ENCODE measurements around the gene SRRM5. TPM values are rescaled to one million over a fixed set of nuclear protein-coding genes. Genes with fewer than 3 reads are reported as not detected.

SRRM5 gene
- total and polyA plus RNA-seq, 2 of the 13 experiments (the other 11 are each of a cell fraction or from before 2014, with no cell fraction given), result 0.11 to 0.16 TPM

DNA sequence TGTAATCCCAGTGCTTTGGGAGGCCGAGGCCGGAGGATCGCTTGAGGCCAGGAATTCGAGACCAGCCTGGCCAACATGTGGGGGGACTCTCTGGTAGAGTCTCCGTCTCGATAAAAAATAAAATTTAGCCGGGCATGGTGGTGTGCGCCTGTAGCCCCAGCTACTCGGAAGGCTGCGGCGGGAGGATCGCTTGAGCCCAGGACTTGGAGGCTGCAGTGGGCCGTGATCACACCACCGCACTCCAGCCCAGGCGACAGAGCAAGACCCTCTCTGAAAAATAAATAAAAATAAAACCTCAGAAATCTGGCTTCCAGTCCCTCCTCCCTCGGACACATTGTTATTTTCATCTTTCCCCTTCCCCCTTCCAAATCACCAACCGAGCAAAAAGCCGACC is 16.3 kb upstream of the SRRM5 start:
- Histone ChIP-seq H3K79me2 (ENCODE audit: insufficient read depth, low read length) (peaks cover 27% of the 10 kb centered on the region), H3K4me1 (ENCODE audit: insufficient read depth, low read length) (peaks cover 21% of the 10 kb centered on the region), H3K9ac (ENCODE audit: insufficient read depth, low read depth, low read length) (peak overlapping the region; percentile 91), H3K27ac (ENCODE audit: extremely low read length, insufficient read depth, low read length) (peak overlapping the region; percentile 72), H3K4me3 (replicated peaks in 1 of 3; ENCODE audit: insufficient read depth in 1 of 3, low read depth in 2 of 3, low read length in 3 of 3) (peak overlapping the region; percentile 74 to 90 (median 84)), H3K9me3 (ENCODE audit: low read length) (no peaks in the 10 kb centered on the region), H3K4me2 (ENCODE audit: low read depth, low read length) (peak overlapping the region; percentile 88), H3K36me3 (replicated peaks in 1 of 2; ENCODE audit: control insufficient read depth in 1 of 2, insufficient read depth in 2 of 2, low read length in 2 of 2) (peaks cover 6 to 22% of the 10 kb centered on the region in 2 experiments; a peak in 4 of 5 replicates), H2AFZ (ENCODE audit: low read length) (no peak overlapping the region), H4K20me1 (ENCODE audit: insufficient read depth, low read length) (peaks cover 2% of the 10 kb centered on the region; the same call in 1 of the 2 replicates), H3K27me3 (ENCODE audit: control insufficient read depth in 1 of 2, insufficient read depth in 2 of 2, low read length in 2 of 2) (no peaks in the 10 kb centered on the region; a peak in 1 of 5 replicates)
- ATAC-seq (peak; percentile 49), FAIRE-seq (no peak), DNase-seq (ENCODE audit: low spot score) (no peak)
- WGBS (ENCODE audit: low lambda C conversion rate), result 0% methylated on average over 6 of the region's 18 CpGs
- ChIA-PET CTCF (ENCODE audit: low intra/inter-chr PET ratio, low total read pairs) (interaction anchor here (2.4 kb wide), 1 partner anchor 56 kb away, joined by 12 read pairs; no protein-coding TSS in a partner anchor), POLR2A (interaction anchor here (0.8 to 2.4 kb wide), 11 partner anchors 10 to 159 kb away, joined by 3 to 20 read pairs (median 6); partner anchors contain the start of genes SMG9 and ZNF575)
- intact Hi-C loops (cut with micrococcal nuclease; ENCODE audit: unreplicated experiment) (loop anchor here (10.0 kb wide), 1 partner anchor 71 kb away; the partner anchor contains the start of gene ETHE1), in situ Hi-C loops (cut with HindIII; ENCODE audit: extremely low pct_ligation_motif_present, low pct_unique_long_range_greater_than_20kb) (loop anchor here (5.0 kb wide), 1 partner anchor 57 kb away; no protein-coding TSS in a partner anchor)
- BruUV-seq (replicated peaks), result TSS peak; percentile 85
- TF ChIP-seq, protein P1, sequence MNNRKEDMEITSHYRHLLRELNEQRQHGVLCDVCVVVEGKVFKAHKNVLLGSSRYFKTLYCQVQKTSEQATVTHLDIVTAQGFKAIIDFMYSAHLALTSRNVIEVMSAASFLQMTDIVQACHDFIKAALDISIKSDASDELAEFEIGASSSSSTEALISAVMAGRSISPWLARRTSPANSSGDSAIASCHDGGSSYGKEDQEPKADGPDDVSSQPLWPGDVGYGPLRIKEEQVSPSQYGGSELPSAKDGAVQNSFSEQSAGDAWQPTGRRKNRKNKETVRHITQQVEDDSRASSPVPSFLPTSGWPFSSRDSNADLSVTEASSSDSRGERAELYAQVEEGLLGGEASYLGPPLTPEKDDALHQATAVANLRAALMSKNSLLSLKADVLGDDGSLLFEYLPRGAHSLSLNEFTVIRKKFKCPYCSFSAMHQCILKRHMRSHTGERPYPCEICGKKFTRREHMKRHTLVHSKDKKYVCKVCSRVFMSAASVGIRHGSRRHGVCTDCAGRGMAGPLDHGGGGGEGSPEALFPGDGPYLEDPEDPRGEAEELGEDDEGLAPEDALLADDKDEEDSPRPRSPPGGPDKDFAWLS (CRISPR knock-in tag; IDR thresholded peaks at IDR 0.05; ENCODE audit: borderline replicate concordance), result no peak
- TF ChIP-seq ZNF816 (CRISPR knock-in tag; IDR thresholded peaks at IDR 0.05; ENCODE audit: borderline replicate concordance) (0 out of 2 replicates have a peak, but pooled peaks have one; percentile 5), HIC2 (CRISPR knock-in tag; IDR thresholded peaks at IDR 0.05; ENCODE audit: low read depth) (no peak), POGZ (CRISPR knock-in tag; IDR thresholded peaks at IDR 0.05) (no peak), SNAPC2 (CRISPR knock-in tag; IDR thresholded peaks at IDR 0.05) (no peak), ZNF24 (IDR thresholded peaks at IDR 0.05) (no peak), GATAD1 (CRISPR knock-in tag; IDR thresholded peaks at IDR 0.05) (no peak), ZNF557 (CRISPR knock-in tag; IDR thresholded peaks at IDR 0.05) (0 out of 2 replicates have a peak, but pooled peaks have one; percentile 44), KLF12 (CRISPR knock-in tag; IDR thresholded peaks at IDR 0.05; ENCODE audit: borderline replicate concordance) (peak; percentile 17; the same call in 1 of the 2 replicates), ZNF124 (CRISPR knock-in tag; IDR thresholded peaks at IDR 0.05) (0 out of 2 replicates have a peak, but pooled peaks have one; percentile 9), ZNF552 (CRISPR knock-in tag; IDR thresholded peaks at IDR 0.05; ENCODE audit: borderline replicate concordance) (0 out of 2 replicates have a peak, but pooled peaks have one; percentile 53), MYPOP (CRISPR knock-in tag; IDR thresholded peaks at IDR 0.05) (0 out of 2 replicates have a peak, but pooled peaks have one; percentile 6), ZSCAN29 (CRISPR knock-in tag; conservative IDR thresholded peaks at IDR 0.05) (no peak)
- TF ChIP-seq, protein P2, sequence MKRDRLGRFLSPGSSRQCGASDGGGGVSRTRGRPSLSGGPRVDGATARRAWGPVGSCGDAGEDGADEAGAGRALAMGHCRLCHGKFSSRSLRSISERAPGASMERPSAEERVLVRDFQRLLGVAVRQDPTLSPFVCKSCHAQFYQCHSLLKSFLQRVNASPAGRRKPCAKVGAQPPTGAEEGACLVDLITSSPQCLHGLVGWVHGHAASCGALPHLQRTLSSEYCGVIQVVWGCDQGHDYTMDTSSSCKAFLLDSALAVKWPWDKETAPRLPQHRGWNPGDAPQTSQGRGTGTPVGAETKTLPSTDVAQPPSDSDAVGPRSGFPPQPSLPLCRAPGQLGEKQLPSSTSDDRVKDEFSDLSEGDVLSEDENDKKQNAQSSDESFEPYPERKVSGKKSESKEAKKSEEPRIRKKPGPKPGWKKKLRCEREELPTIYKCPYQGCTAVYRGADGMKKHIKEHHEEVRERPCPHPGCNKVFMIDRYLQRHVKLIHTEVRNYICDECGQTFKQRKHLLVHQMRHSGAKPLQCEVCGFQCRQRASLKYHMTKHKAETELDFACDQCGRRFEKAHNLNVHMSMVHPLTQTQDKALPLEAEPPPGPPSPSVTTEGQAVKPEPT (CRISPR knock-in tag; IDR thresholded peaks at IDR 0.05; ENCODE audit: low read depth), result no peak

Measured in HepG2 (cell line).